ENCODE results near the gene ZNF165. TPM values are rescaled to one million over a fixed set of nuclear protein-coding genes. Genes with fewer than 3 reads are reported as not detected.

ZNF165 gene
- total and polyA plus RNA-seq, 2 donors (not counting 3 experiments of a cell fraction or from before 2014, with no cell fraction given), result 0.03 to 0.27 TPM

GRCh38 chr6:28125401-28125800 lies 45.0 kb downstream of the ZNF165 start:
- Histone ChIP-seq H3K9ac (replicated peaks; ENCODE audit: extremely low read depth, insufficient read depth, low read length) (no peak overlapping the region), H3K9me3 (replicated peaks; ENCODE audit: control insufficient read depth, insufficient read depth, low read length) (no peaks in the 10 kb centered on the region), H3K4me3 (replicated peaks in 1 of 3; ENCODE audit: insufficient read depth in 1 of 3, low read depth in 1 of 3, low read length in 3 of 3) (no peak overlapping the region), H2AFZ (ENCODE audit: low read depth, low read length) (no peak overlapping the region), H3K27ac (ENCODE audit: insufficient read depth, low read depth, low read length) (peak overlapping the region; percentile 46), H3K4me2 (ENCODE audit: insufficient read depth, low read length) (peak overlapping the region; percentile 87), H3K36me3 (ENCODE audit: control insufficient read depth in 2 of 2, extremely low read depth in 1 of 2, insufficient read depth in 2 of 2, low read length in 2 of 2) (peaks cover 11 to 19% of the 10 kb centered on the region in 2 experiments), H3K9me1 (replicated peaks; ENCODE audit: control insufficient read depth, extremely low read depth, insufficient read depth, low read length) (no peaks in the 10 kb centered on the region), H3K27me3 (ENCODE audit: control insufficient read depth in 2 of 2, insufficient read depth in 2 of 2, low read length in 2 of 2) (no peaks in the 10 kb centered on the region), H3K4me1 (ENCODE audit: control insufficient read depth, extremely low read depth, insufficient read depth, low read length) (peaks cover 11% of the 10 kb centered on the region), H4K20me1 (replicated peaks; ENCODE audit: control insufficient read depth, extremely low read depth, insufficient read depth, low read length) (no peaks in the 10 kb centered on the region), H3K79me2 (ENCODE audit: control insufficient read depth, insufficient read depth, low read length) (peaks cover 34% of the 10 kb centered on the region)
- ChIA-PET CTCF (interaction anchor here (1.4 to 2.3 kb wide), 3 partner anchors 21 to 258 kb away, joined by 5 to 12 read pairs (median 6); no protein-coding TSS in a partner anchor), POLR2A (interaction anchor here (1.5 kb wide), 1 partner anchor 16 kb away, joined by 9 read pairs; the partner anchor contains the start of gene ZKSCAN8)
- TF ChIP-seq POLR2AphosphoS5 (IDR thresholded peaks at IDR 0.05; ENCODE audit: insufficient read depth, low read depth, low read length), result no peak
- TF ChIP-seq, protein P1, sequence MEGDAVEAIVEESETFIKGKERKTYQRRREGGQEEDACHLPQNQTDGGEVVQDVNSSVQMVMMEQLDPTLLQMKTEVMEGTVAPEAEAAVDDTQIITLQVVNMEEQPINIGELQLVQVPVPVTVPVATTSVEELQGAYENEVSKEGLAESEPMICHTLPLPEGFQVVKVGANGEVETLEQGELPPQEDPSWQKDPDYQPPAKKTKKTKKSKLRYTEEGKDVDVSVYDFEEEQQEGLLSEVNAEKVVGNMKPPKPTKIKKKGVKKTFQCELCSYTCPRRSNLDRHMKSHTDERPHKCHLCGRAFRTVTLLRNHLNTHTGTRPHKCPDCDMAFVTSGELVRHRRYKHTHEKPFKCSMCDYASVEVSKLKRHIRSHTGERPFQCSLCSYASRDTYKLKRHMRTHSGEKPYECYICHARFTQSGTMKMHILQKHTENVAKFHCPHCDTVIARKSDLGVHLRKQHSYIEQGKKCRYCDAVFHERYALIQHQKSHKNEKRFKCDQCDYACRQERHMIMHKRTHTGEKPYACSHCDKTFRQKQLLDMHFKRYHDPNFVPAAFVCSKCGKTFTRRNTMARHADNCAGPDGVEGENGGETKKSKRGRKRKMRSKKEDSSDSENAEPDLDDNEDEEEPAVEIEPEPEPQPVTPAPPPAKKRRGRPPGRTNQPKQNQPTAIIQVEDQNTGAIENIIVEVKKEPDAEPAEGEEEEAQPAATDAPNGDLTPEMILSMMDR (IDR thresholded peaks at IDR 0.05; ENCODE audit: extremely low read depth in 1 of 2, insufficient read depth in 1 of 2, low read depth in 1 of 2, low read length in 2 of 2), result no peak
- no peak for TF ChIP-seq POLR2A (IDR thresholded peaks at IDR 0.05; ENCODE audit: low read depth, low read length)
- no peak for TF ChIP-seq EZH2 (IDR thresholded peaks at IDR 0.05; ENCODE audit: borderline replicate concordance, low read depth, low read length, severe bottlenecking)
- no peak for TF ChIP-seq MAX (IDR thresholded peaks at IDR 0.05; ENCODE audit: insufficient read depth, insufficient read length)
- TF ChIP-seq JUN (IDR thresholded peaks at IDR 0.05; ENCODE audit: borderline replicate concordance, insufficient read depth, insufficient read length, low read depth), result no peak
- no peak for TF ChIP-seq FOS (IDR thresholded peaks at IDR 0.05; ENCODE audit: borderline replicate concordance, insufficient read depth, low read length)
- TF ChIP-seq MYC (IDR thresholded peaks at IDR 0.05; ENCODE audit: low read depth, low read length), result no peak
- no peak for TF ChIP-seq GATA2 (IDR thresholded peaks at IDR 0.05; ENCODE audit: insufficient read depth, insufficient read length, low read depth, low read length)
- FAIRE-seq (no peak), DNase-seq (ENCODE audit: low read depth, low spot score) (no peak)
- intact Hi-C loops (cut with micrococcal nuclease) (no loop called here), dilution Hi-C loops (cut with MboI; ENCODE audit: extremely low pct_ligation_motif_present, low sequenced_read_pairs) (no loop called here)
- BruUV-seq (replicated peaks), result no TSS peak

Data from endothelial cell of umbilical vein (primary cell).